Peyer's patch (tissue), 4 donors: Measurements from ENCODE around the gene MYL7. TPM values are rescaled to one million over a fixed set of nuclear protein-coding genes. Genes with fewer than 3 reads are reported as not detected.
"Not testable (repeated sequence)": the region's sequence is repeated elsewhere in the genome, so short reads cannot be mapped to it uniquely, and the experiment has no call there.

Experiments
- DNase-seq, 3 donors: peaks; one replicate each; pipeline ENCODE4 v3.0.0-alpha.2; 2017 to 2019
- H3K27ac ChIP-seq, 4 donors: fragments of 200-600 bp; sonication (generic); one replicate each; pipeline ENCODE4 v1.5.1; 2016 to 2019
- H3K27me3 ChIP-seq, 2 donors: fragments of 200-600 bp; sonication (generic); one replicate each; pipeline ENCODE4 v1.5.1; 2019
- H3K36me3 ChIP-seq, 3 donors: fragments of 200-600 bp; sonication (generic); one replicate each; pipeline ENCODE4 v1.5.1; 2016 to 2019
- H3K4me1 ChIP-seq, 4 donors: fragments of 200-600 bp; sonication (generic); one replicate each; pipeline ENCODE4 v1.5.1; 2016 to 2019
- H3K4me3 ChIP-seq, 4 donors: fragments of 200-600 bp; sonication (generic); 1 replicate in 3 of 4; 2 replicates in 1 of 4; pipeline ENCODE4 v1.5.1; 2016 to 2019; ENCODE audit warnings: mild to moderate bottlenecking in 1 of 4
- H3K9me3 ChIP-seq, 4 donors: fragments of 200-600 bp; sonication (generic); one replicate each; pipeline ENCODE4 v1.5.1; 2016 to 2019; ENCODE audit warnings: mild to moderate bottlenecking in 1 of 4
- CTCF ChIP-seq, 6 experiments: fragments of 450-650 bp in 4 of 6; fragments of 200-600 bp in 2 of 6; sonication (generic) in 1 of 6; IDR thresholded peaks; one replicate each; pipeline ENCODE4 v1.5.1; 2017 to 2019; ENCODE audit warnings: antibody characterized with exemption in 6 of 6, mild to moderate bottlenecking in 3 of 6, moderate library complexity in 1 of 6
- POLR2A ChIP-seq, 2 donors: fragments of 450-650 bp; IDR thresholded peaks; one replicate each; pipeline ENCODE4 v1.5.1; 2017; ENCODE audit warnings: antibody characterized with exemption in 2 of 2, mild to moderate bottlenecking in 2 of 2, moderate library complexity in 2 of 2
- total RNA-seq, 4 donors: library from RNA; depleted of rRNA; stranded (reverse); fragments of >200 nt; gene quantifications; one replicate each; pipeline ENCODE4 v1.1.0, GENCODE V29; 2016

Gene MYL7
- total RNA-seq, 4 donors from 2014 or later: not detected

GRCh38 chr7:44173911-44174693, 33.0 kb upstream of the MYL7 start:
- Histone ChIP-seq H3K36me3 (no peaks in the 10 kb centered on the region), H3K4me1 (no peaks in the 10 kb centered on the region), H3K9me3 (no peaks in the 10 kb centered on the region), H3K27ac (no peak overlapping the region), H3K27me3 (no peaks in the 10 kb centered on the region), H3K4me3 (no peak overlapping the region)
- DNase-seq: no peak
- TF ChIP-seq POLR2A (IDR thresholded peaks at IDR 0.05) (no peak), CTCF (IDR thresholded peaks at IDR 0.05) (no peak)

- no peaks in the 10 kb centered on the region for H3K36me3 ChIP-seq
- H3K9me3 ChIP-seq: no peaks in the 10 kb centered on the region
- DNase-seq: no peak
- no peaks in the 10 kb centered on the region for H3K27me3 ChIP-seq
- no peak overlapping the region for H3K4me3 ChIP-seq
- H3K4me1 ChIP-seq: no peaks in the 10 kb centered on the region
- H3K27ac ChIP-seq: no peak overlapping the region
- TF ChIP-seq POLR2A (IDR thresholded peaks at IDR 0.05) (no peak), CTCF (IDR thresholded peaks at IDR 0.05) (no peak)
Measured at GRCh38 chr7:44172803-44173424, 31.8 kb upstream of the MYL7 start.

- no peak overlapping the region for H3K4me3 ChIP-seq
- no peak overlapping the region for H3K27ac ChIP-seq
- no peaks in the 10 kb centered on the region for H3K36me3 ChIP-seq
- H3K4me1 ChIP-seq: no peaks in the 10 kb centered on the region
- TF ChIP-seq POLR2A (IDR thresholded peaks at IDR 0.05) (no peak), CTCF (IDR thresholded peaks at IDR 0.05) (no peak)
- no peaks in the 10 kb centered on the region for H3K9me3 ChIP-seq
- DNase-seq: no peak
- H3K27me3 ChIP-seq: no peaks in the 10 kb centered on the region
Measured at GRCh38 chr7:44172352-44172751, 31.2 kb upstream of the MYL7 start.

- not testable (repeated sequence) for H3K4me1 ChIP-seq, H3K36me3 ChIP-seq, H3K27ac ChIP-seq, H3K9me3 ChIP-seq, H3K4me3 ChIP-seq, H3K27me3 ChIP-seq, DNase-seq
Measured at GRCh38 chr7:44171901-44172300, 30.8 kb upstream of the MYL7 start.

- TF ChIP-seq POLR2A (IDR thresholded peaks at IDR 0.05) (no peak), CTCF (IDR thresholded peaks at IDR 0.05) (no peak)
- Histone ChIP-seq H3K4me1 (no peaks in the 10 kb centered on the region), H3K4me3 (no peak overlapping the region), H3K27me3 (no peaks in the 10 kb centered on the region), H3K36me3 (no peaks in the 10 kb centered on the region), H3K27ac (no peak overlapping the region), H3K9me3 (no peaks in the 10 kb centered on the region)
- DNase-seq: no peak
Measured at GRCh38 chr7:44167920-44168319, 26.8 kb upstream of the MYL7 start.

GRCh38 chr7:44163591-44163990, 22.5 kb upstream of the MYL7 start:
- no peak overlapping the region for H3K27ac ChIP-seq

More at GRCh38 chr7:44163591-44163990, 22.5 kb upstream of the MYL7 start:
- no peak for TF ChIP-seq CTCF (IDR thresholded peaks at IDR 0.05)
- TF ChIP-seq POLR2A (IDR thresholded peaks at IDR 0.05): no peak
- no peak for DNase-seq
- Histone ChIP-seq H3K9me3 (no peaks in the 10 kb centered on the region), H3K4me3 (no peak overlapping the region), H3K27me3 (no peaks in the 10 kb centered on the region), H3K4me1 (no peaks in the 10 kb centered on the region), H3K36me3 (no peaks in the 10 kb centered on the region)
